GM19328 (cell line): Measurements from ENCODE around the gene ADAMTS16.

Experiments used
- ATAC-seq: cut with Tn5 transposase; IDR thresholded peaks from one replicate; pipeline ENCODE4 v1.9.1; 2021; ENCODE audit warnings: mild to moderate bottlenecking, moderate library complexity; ENCODE audit not compliant: unreplicated experiment

ADAMTS16 gene

DNA sequence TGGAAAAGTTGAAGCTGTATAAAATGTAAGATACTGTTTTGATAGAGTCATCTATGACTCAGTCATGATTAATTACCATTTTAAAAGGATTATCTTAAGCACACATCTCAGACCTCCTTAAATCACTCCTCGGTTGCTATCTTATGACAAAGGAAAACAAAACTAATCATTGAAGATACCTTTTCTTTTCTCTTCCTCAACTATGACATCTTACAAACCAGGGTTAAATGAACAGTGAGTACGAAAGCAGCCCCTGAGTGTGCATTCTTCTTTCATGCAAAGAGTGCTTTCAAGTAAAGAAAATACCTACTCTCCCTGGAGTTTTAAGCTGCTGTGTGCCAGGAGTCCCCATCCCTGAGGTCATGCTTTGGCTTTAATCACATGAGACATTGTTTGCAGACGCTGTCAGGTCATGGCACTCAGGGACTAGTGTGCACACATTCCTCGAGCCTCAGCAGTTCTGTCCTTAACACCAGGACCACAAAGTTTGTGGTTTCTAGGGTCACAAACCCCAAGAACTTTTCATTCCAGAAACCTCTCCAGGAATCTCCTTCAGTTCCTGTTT, 195.7 kb downstream of the ADAMTS16 start:
- no peak for ATAC-seq

DNA sequence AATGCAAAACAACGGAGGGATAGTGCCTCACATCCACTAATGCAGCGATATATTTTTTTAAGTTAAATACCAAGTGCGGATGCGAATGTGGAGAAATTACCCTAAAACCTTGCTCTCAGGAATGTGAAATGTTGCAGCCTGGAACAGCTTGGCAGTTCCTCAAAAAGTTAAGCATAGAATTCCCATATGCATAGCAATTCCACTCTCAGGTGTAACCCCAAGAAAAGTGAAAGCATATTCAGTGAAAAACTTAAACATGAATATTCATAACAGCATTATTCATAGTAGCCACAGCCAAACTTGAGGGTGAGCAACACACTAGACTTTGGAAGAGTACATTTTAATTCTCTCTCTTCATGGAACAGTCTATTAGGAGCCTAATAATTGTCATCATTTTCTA, 199.1 kb downstream of the ADAMTS16 start:
- no peak for ATAC-seq

DNA sequence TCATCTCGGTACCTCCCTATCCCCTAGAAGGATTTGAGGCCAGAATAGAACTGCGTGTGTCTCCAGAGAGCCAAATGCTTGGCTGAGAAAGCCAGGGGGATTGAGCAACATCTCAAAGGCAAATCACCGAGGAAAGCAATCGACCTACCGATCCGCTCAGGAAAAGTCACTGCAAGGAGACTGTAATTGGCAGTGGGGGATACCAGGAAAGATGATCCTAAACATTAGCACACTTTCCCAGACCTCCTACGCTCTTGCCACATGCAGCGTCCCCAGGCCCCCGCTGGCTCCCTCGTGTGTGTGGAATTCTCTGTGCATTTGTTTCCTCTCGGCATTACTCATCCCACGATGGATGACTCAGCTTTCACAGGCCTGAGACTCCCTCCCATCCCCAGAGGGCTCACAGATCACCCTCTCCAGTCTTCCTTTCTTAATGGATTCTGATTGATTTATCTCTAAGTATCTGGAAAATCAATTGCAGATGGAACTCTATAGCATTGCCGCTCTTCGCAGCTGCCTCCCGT, 200.1 kb downstream of the ADAMTS16 start:
- ATAC-seq: no peak

DNA sequence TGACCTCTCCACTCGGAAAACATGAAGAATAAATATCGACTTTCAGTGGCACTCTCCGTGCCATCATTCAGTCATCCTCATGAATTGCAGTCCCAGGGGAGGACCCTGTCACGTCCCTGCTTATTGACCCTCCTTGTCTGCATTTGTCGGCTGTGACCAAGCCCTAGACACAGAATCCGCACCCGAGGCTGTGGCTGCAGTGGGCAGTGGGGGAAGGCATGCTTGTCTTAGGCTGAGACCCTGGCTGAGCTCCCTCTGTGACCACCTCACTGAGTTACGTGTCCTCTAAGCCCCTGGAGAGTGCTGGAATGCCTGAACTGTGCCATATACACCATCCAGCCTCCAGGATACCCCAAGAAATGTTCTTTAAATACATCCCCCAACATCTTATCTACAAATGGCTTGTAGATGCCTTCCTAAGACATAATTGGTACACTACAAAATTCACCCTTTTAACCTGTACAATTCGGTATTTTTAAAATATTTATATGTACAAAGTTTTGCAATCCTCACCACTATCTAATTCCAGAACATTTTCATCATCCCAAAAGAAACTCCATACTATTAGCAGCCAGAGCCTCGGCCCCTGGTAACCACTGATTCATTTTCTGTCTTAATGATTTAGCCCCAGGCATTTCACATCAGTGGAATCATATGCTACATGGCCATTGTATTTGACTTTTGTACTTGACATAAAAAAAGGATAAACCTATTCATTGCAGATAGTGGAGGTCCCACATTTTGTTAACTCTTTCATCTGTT, 201.6 kb downstream of the ADAMTS16 start:
- ATAC-seq: no peak

DNA sequence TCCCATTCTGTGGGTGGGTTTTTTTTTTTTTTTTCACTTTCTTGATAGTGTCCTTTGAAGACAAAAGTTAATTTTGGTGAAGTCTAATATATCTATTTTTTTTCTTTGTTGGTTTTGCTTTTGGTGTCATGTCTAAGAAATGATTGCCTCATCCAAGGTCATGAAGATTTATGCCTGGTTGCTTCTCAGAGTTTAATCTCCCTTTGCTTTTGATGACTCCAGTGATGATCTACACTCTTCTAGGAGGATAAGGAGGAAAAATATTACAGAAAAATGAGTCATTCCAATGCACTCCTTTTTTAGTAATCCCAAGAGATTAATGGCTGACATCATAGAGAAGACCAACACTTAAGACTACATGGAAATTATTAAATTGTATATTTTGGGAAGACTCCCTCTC, 202.7 kb downstream of the ADAMTS16 start:
- ATAC-seq: no peak

DNA sequence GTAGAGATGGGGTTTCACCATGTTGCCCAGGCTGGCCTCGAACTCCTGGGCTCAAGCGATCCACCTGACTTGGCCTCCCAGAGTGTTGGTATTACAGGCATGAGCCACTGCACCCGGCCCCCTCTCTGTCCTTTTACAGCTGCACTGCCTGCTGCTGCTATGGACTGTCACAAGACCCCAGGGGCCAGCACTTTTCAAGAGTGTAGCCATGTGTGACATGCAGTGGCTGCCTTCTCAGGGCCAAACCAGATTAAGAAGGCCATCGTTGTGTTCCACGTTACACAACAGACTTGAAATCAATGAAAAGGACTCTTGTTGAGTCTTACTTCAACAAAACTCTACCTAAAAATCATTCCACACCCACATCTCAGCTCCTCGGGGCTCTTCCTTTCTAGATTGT, 203.4 kb downstream of the ADAMTS16 start:
- no peak for ATAC-seq

DNA sequence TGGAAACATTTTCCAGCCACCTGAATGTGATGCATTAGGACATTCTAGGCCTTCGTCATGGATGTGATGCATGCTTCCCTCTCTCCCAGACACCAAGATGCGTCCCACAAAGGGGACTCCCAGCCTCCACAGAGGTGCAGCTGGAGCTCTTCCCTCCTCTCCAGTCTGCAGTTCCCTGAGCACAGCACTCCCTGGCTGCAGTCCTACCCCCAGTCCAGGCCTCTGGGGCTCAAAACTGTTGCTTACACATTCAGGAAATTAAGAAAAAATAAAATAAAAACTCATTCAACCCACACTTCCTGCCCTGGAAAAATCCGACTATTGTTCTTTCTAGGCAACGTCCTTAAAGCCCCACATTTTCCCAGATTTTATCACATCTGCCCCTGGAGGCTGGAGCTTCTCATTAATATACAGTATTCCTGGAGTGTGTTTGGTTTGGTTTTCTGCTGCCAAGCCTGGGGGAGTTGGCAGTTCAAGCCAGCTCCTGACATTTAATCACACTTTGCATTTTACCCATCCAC, 204.0 kb downstream of the ADAMTS16 start:
- no peak for ATAC-seq

DNA sequence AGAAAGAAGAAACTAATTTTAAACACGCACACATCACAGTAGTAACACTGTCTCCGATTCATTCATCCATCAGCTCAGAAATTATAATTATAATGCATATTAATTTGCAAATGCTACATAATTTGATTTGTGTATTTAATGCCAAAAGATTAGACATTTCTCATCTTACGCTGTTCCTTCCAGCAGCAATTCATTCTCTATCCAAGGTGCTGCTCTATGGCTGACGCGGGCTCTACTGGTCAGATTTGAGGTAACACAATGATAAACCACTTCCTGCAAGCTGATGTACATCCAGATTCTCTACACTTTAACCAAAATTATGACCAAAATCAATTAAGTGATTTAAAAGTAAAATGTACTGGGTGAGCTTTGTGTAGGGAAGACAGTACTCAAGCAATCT, 204.5 kb downstream of the ADAMTS16 start:
- ATAC-seq: no peak

DNA sequence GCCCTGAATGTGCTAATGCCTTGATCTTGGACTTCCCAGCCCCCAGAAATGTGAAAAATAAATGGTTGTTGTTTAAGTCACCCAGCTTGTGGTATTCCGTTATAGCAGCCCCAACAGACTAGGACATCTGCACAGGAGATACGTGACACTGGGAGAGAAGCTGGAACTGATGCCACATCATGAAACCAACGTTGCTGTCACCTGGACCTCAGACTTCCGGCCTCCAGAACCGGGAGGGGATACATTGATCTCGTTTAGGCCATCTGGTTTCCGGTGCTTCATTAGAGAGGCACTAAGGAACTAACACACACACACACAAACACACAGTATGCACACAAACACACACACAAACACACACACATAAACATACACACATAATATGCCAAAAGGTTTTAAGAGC, 207.3 kb downstream of the ADAMTS16 start:
- ATAC-seq: no peak

DNA sequence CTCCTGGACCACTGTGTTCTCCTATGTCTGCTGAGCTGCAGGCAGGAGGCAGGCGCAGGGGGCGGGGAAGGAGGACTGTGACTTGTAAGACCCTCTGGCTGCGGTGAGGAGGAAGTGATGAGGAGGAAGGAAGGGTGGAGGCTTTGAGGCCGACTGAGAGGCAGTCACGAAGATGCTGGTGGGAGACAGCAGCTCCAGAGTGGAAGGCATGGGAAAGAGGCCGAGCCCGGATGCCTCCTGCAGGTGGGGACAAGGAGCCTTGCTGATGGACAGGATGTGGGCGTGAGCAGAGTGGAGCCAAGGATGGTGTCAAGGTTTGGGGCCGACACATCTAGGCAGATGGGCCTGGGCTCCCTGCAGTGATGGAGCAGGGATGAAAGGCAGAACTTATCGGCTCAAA, 208.0 kb downstream of the ADAMTS16 start:
- ATAC-seq: no peak

DNA sequence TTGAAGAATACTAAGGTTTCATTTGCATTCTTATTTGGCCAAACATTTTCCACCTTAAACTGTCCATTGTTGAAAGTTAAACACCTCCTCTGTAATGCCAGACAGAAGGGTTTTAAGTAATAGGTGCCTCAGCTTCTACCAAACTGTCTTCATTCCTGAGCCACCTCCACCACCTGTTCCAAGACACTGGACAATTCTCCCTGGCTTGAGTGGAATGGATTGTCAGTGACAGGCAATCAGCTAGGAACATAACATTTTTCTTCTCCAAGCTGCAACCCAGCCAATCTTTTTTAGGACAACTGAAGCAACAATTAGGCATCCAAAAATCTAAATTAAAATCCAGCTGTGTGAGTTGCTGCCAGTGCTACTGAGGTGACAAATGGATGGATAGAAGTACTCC, 208.4 kb downstream of the ADAMTS16 start:
- ATAC-seq: no peak

DNA sequence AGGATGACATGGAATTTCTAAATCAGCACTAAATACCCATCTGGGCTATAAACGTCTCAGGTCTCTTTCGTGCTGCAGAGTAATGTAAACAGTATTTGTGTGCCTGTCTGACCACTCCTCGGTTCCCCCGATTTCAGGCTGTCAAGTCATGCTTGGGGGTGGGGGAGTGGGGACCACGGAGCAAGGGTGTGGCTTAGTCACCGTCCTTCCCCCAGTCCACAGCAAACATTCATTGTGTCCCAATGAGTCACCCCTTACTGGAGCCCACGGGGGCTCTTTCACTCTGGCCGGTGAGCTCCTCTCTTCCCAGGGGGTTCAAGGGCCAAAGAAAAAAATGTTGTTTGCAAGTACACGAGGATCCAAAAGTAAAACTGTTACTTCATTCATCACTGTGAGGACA, 210.0 kb downstream of the ADAMTS16 start:
- no peak for ATAC-seq

DNA sequence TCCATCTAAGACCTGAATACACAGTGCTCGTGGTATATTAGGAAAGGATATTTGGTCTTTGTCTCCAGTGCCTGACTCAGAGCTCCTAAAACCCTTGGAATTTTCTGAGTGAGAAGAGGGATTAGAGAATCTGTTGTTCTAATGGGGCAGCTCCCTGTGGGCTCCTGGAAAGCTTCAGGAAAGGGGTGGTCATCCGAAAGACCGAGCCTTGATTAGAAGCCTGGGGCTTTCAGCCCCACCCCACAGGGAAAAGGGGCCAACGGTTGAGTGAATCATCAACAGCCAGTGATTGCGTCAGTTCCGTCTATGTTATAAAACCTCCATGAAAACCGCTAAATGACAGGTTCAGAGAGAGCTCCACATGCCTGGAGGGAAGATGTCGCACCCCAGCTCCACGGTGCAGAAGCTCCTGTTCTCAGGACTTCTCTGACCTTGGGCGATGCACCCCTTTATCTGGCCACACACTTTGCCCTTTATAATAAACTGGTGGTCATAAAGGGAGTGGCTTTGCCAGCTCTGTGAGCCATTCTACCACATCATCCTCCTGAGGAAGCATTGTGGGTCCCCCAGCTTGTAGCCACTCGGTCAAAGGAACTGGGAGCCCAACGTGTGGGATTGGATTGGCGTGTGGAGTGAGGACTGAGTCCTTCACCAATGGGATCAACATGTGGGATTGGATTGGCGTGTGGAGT, 211.3 kb downstream of the ADAMTS16 start:
- ATAC-seq: no peak

DNA sequence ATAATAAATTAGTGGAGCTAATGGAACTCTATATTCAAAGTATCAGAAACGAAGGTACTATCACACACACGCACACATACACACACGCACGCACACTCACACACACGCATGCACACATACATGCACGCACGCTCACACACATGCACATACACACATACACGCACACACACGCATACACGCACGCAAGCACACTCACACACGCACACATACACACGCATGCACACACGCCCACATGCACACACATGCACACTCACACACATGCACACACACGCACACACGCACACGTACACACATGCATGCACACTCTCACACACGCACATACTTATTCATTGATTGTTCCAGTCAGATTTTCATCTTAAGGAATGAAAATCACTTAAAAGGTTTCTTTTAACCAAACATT, 212.5 kb downstream of the ADAMTS16 start:
- no peak for ATAC-seq

DNA sequence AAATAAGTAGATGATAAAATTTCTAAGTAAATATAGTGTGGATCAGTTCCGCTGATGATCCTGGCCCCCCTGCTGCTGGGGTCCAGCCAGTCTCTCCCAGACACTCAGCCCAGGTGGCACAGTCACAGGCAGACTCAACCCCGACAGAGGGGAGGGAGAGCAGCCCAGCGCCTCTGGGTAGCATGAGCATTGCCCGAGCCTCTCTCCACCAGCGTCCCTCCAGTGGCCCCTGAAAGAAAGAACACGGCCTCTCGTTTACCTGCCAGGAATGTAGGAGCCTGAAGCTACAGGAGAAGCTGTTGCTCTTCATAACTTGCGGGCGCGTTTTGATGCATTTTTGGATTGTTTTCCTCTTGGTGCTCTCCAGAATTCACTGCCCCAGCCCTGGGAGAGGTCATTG, 213.6 kb downstream of the ADAMTS16 start:
- no peak for ATAC-seq

DNA sequence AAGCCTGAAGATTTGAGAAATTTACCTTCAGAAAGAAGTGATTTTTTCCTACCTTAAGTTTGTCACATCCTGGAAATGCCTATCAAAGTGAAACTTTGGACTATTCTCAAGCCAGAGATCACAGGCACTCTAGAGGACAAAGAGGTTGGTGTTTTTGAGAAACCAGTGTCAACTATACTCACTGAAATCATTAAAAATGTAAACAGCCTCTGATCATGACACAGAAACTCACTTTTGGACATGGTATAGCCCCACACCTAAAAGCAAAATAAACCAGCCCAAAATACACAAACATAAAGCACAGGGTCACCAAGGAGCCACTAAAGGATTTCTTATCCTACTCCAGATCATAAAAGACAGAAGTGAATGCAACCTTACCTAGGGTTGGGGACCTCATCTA, 216.6 kb downstream of the ADAMTS16 start:
- no peak for ATAC-seq

DNA sequence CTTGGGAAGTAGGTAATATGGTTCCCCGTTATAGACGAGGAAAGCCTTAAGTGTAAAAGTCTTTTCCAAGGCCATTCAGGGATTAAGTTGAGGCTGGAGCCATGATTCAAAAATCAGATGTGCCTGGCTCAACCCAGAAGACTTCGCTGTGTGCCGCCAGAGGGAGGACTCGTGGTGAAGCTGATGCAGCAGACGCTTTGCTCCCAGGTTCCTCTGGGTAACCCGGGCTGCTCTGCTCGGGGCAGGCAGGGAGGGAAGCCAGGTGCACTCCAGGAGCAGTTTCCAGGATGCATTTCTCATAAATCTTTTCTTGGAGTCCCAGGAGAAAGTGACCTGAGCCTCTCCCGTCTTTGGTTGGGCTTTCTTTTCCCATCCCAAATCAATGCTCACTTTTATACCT, 219.5 kb downstream of the ADAMTS16 start:
- no peak for ATAC-seq

DNA sequence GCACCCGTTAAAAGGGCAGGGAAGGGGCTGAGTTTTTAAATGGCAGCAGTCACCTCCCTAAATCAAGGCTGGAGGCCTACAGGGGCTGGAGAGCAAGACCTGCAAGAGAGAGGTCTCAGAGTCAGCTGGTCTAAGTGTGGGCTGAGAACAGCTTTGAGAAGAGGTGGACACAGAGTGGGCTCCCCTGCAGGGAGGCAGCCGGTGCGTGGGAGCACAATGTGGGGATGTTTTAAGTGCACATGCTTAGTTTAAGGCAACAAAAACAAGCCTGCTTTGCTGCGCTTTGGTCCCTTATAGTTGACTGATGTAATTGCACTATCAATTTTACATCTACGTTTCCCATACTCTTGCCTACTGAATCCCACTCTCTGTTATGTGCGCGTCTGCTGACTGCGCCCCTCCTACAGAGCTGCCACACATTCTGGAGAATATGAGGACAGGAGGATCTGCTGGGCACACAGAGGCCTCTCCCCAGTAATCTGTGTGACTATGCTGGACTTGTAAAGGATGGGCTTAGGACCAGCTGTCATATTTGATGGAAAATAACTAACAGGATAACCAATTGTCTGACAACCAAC, 220.3 kb downstream of the ADAMTS16 start:
- no peak for ATAC-seq

DNA sequence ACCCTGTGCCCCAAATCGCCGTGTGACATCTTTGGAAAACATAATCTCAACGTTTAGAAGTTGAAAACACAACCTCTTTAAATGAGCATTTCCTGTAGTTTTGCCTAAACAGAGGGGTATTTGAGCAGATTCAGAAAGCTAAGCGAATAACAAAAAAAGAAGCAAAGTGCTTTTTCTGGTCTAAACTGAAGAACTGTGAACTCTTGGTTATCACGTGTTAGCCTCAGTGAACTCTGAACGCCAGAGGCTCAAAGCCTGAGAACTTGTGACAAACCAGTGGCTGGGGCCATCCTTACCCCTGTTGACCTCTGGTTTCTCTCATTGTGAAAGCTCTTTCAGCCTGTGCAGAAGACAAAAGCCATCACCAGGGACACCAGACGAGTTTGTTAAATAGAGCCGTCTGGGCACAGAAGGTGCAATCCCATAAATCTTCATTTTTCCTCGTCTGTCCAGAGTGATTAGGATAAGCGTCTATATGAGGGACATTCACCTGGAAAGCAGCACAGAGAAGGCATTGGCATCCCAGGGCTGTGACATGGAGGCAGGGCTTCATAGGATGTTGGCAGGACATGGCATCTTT, 220.9 kb downstream of the ADAMTS16 start:
- no peak for ATAC-seq

DNA sequence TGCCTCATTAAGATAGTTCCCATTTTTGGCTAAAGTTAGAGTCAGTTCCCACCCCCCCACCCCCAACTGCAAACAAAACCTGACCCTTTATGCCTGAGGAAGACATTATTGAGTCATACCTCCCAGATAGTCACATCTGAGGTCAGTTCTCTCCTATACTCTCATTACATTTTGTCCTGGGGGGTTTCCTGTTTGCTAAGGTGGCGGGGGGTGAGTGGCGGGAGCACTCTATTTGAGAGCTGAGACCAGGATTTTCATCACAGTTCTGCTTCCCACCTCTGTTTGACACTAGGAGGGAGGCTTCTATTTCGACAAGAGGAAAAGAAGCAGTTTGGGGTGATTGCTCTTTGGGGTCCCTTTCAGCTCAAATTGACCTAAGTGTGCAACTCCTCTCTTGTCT, 222.9 kb downstream of the ADAMTS16 start:
- ATAC-seq: no peak

DNA sequence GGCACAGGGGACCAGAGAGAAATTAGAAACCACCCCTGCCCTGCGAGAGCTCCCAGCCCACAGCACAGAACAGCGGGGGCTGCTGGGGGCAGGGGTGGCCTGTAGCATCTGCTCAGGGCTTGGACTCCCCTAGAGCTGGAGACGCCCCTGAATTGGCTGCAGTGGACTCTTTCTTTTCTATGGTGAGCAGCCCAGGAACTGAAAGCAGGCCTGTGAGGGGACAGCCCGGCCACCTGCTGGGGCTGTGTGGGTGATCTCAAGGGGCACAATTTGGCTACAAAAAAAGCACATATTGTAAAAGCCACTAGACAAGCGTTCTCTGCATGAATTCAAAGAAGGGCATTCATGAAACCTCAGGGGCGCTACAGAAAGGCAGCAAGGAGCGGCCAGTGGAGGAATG, 224.8 kb downstream of the ADAMTS16 start:
- no peak for ATAC-seq
